Fibroblast of lung (primary cell): ENCODE data around the gene PRDX5.

Source experiments
- CTCF ChIP-seq, 2 donors: IDR thresholded peaks in 1 of 2; conservative IDR thresholded peaks in 1 of 2; 1 replicate in 1 of 2; 2 replicates in 1 of 2; pipeline ENCODE4 v1.5.1; 2011 to 2012; ENCODE audit warnings: low read length in 2 of 2, control low read depth in 1 of 2, inconsistent platforms in 1 of 2, low read depth in 1 of 2, mild to moderate bottlenecking in 1 of 2
- EZH2 ChIP-seq: IDR thresholded peaks from 2 replicates; pipeline ENCODE4 v1.5.1; 2012; ENCODE audit warnings: low read length, control low read depth, mild to moderate bottlenecking; ENCODE audit errors: missing control alignments

- no peak for TF ChIP-seq CTCF (conservative IDR thresholded peaks at IDR 0.05 in 1 of 2, IDR thresholded peaks at IDR 0.05 in 1 of 2; ENCODE audit: low read depth in 1 of 2, low read length in 2 of 2)
- TF ChIP-seq EZH2: no peak
Measured at GRCh38 chr11:64287676-64288352, 30.1 kb upstream of the PRDX5 start.
